ENCODE measurements around the gene NCOR1.

NCOR1 gene

GRCh38 chr17:15981646-15982580 is 233.4 kb downstream of the NCOR1 start:
- ChIA-PET POLR2A (no interaction called here), CTCF (interaction anchor here (0.8 kb wide), 1 partner anchor 12 kb away, joined by 4 read pairs; no protein-coding TSS in a partner anchor)
- TF ChIP-seq FOXA1 (IDR thresholded peaks at IDR 0.05) (no peak), ARNT (IDR thresholded peaks at IDR 0.05) (no peak), TARDBP (IDR thresholded peaks at IDR 0.05) (no peak), L3MBTL2 (conservative IDR thresholded peaks at IDR 0.05) (no peak)
- no peak for DNase-seq (ENCODE audit: extremely low spot score)

DNA sequence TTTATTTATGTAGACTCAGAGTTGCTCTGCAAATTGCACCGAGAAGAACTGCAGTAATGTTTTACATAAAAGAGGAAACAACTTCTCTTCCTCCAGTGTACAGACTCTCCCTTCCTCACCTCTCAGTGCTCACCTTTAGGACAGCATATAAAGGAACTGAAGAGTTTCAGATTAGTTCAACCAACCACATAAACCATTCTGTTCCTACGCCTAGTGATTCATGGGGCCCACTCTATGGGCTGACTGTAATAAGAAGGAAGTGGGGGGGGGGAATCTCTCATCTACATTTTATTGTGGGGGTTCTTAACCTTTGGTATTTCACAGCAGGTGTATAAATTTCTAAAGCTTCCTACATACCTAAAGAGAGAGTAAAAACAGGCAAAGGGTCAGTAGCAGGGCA is 234.1 kb downstream of the NCOR1 start:
- ChIA-PET CTCF (no interaction called here), POLR2A (no interaction called here)
- no peak for DNase-seq (ENCODE audit: extremely low spot score)
- TF ChIP-seq HDGF (IDR thresholded peaks at IDR 0.05; ENCODE audit: borderline replicate concordance): no peak
- no peak for TF ChIP-seq FOXK2 (IDR thresholded peaks at IDR 0.05)
- TF ChIP-seq BHLHE40 (IDR thresholded peaks at IDR 0.05; ENCODE audit: borderline replicate concordance): no peak
- no peak for TF ChIP-seq SUZ12 (IDR thresholded peaks at IDR 0.05)
- no peak for TF ChIP-seq FOXA1 (IDR thresholded peaks at IDR 0.05)
- TF ChIP-seq, protein P1, sequence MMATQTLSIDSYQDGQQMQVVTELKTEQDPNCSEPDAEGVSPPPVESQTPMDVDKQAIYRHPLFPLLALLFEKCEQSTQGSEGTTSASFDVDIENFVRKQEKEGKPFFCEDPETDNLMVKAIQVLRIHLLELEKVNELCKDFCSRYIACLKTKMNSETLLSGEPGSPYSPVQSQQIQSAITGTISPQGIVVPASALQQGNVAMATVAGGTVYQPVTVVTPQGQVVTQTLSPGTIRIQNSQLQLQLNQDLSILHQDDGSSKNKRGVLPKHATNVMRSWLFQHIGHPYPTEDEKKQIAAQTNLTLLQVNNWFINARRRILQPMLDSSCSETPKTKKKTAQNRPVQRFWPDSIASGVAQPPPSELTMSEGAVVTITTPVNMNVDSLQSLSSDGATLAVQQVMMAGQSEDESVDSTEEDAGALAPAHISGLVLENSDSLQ (IDR thresholded peaks at IDR 0.05): no peak
- no peak for TF ChIP-seq ZNF384 (IDR thresholded peaks at IDR 0.05)
- TF ChIP-seq NFRKB (IDR thresholded peaks at IDR 0.05): no peak
- no peak for TF ChIP-seq LEF1 (IDR thresholded peaks at IDR 0.05; ENCODE audit: borderline replicate concordance)
- no peak for TF ChIP-seq SP1 (IDR thresholded peaks at IDR 0.05)
- TF ChIP-seq FOXM1 (IDR thresholded peaks at IDR 0.05; ENCODE audit: borderline replicate concordance): no peak
- no peak for TF ChIP-seq L3MBTL2 (conservative IDR thresholded peaks at IDR 0.05)
- no peak for TF ChIP-seq TARDBP (IDR thresholded peaks at IDR 0.05)
- TF ChIP-seq ARNT (IDR thresholded peaks at IDR 0.05): no peak
